HL-60/S4 treated with retinoic acid at 250 ng/mL for 4 days and 3 days (cell line): ENCODE results near the gene SRSF9.
"Not testable (repeated sequence)": the region's sequence is repeated elsewhere in the genome, so short reads cannot be mapped to it uniquely, and the experiment has no call there.

Experiments used
- in situ Hi-C: fragments of 300-500 bp; cut with MboI; formaldehyde crosslinking; loops from 2 replicates; pipeline ENCODE4 v1.7.0; 2022; ENCODE audit warnings: low sequenced_read_pairs

Gene SRSF9

GRCh38 chr12:120453060-120453750, 16.3 kb downstream of the SRSF9 start:
- in situ Hi-C loops = no loop called here

- in situ Hi-C loops = not testable (repeated sequence)
Observed at GRCh38 chr12:120452524-120452923, 17.0 kb downstream of the SRSF9 start.

DNA sequence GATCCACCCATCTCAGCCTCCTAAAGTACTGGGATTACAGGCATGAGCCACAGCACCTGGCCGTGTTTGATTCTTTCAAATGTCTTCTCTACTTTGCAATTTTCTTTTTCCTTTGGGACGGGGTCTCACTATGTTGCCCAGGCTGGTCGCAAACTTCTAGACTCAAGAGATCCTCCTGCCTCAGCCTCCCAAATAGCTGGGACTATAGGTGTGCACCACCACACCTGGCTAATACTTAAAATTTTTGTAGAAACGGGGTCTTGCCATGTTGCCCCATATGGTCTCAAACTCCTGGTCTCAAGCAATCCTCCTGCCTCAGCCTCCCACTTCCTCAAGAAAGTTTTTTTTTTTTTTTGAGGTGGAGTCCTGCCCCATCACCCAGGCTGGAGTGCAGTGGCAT, 21.6 kb downstream of the SRSF9 start:
- in situ Hi-C loops = no loop called here

GRCh38 chr12:120446844-120447178, 22.7 kb downstream of the SRSF9 start:
- in situ Hi-C loops = not testable (repeated sequence)

- in situ Hi-C loops = no loop called here
Observed at GRCh38 chr12:120445911-120446843, 23.4 kb downstream of the SRSF9 start, which contains the start of the genes GATC and TRIAP1. Gene GATC, plus strand, starts transcription at chr12:120446444. Its CDS starts 37 bp downstream, at chr12:120446481. Gene TRIAP1, minus strand, starts transcription at chr12:120446384. Its CDS starts 12 bp downstream, at chr12:120446372.

DNA sequence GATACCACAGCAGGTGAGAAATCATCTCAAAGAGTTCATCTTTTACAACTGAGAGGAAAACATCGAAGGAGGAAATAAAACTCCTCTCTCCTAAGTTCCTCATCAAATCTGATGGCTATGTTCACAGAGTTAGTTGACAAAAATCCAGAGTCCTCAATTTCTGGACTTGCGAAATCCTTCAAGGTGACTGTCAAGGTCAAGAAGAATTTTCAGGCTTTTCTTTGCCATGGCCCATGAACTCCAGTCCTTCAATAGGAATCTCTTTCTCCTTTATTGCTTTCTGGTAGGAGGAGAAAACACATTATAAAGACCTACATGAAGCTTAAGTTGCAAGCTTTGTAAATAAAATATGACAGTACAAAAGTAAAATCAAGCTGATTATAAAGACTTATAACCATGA, 24.9 kb downstream of the SRSF9 start:
- in situ Hi-C loops = no loop called here

GRCh38 chr12:120439646-120440247, 29.8 kb downstream of the SRSF9 start:
- in situ Hi-C loops = no loop called here

DNA sequence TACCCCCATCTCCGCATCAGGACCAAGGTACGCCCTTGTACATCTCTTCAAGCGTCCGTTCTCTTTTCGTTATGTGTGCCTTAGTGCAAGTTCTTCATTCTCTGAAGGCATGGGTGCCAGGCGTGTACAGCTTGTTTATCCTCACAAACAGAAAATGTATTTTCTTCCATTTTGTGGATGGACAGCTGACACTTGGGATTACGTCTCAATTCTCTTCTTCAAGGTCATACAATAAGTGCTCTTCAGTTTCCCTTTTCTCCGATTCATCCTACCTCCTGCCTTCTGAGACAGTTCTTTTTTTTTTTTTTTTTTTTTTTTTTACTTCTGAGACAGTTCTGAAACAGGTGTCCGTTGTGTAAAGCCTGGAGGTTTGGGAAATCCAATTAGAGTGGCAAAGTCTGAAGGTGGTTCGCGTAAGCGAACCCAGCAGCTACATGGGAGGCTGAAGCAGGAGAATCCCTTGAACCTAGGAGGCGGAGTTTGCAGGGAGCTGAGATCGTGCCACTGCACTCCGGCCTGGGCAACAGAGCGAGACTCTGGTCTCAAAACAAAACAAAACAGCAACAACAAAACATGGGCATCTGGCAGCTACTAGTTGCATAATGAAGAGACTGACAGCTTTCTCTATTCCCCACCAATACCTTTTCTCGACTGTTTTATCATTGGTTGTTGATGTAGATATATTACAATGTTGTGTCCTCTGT, 30.9 kb downstream of the SRSF9 start:
- in situ Hi-C loops = no loop called here

GRCh38 chr12:120437735-120438494, 31.6 kb downstream of the SRSF9 start, which contains the start of gene COX6A1:
Gene COX6A1, plus strand, starts transcription at chr12:120438113. Its CDS starts 14 bp downstream, at chr12:120438127.
- in situ Hi-C loops = no loop called here

- in situ Hi-C loops = no loop called here
Observed at GRCh38 chr12:120432772-120433525, 36.6 kb downstream of the SRSF9 start.

DNA sequence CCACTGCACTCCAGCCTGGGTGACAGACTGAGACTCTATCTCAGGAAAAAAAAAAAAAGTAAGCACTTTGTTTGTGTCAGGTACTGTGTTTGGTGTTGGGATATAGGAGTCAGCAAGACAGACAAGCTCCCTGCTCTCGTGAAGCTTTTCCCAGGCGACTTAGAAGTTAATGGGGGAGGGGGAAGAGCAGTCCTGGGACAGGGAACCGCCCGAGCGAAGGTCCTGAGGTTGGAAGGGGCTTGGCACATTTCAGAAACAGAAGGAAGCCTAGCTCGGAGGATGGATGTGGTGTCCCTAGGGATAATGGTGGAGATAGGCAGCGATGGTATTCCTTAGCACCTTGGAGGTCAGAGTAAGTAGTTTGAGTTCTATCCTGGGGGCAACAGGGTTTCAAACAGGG, 40.2 kb downstream of the SRSF9 start:
- in situ Hi-C loops = no loop called here

- in situ Hi-C loops = no loop called here
Observed at GRCh38 chr12:120428597-120429229, 40.8 kb downstream of the SRSF9 start.

GRCh38 chr12:120425797-120426196, 43.8 kb downstream of the SRSF9 start:
- in situ Hi-C loops = no loop called here

- in situ Hi-C loops = no loop called here
Observed at GRCh38 chr12:120422892-120423456, 46.6 kb downstream of the SRSF9 start.

GRCh38 chr12:120421701-120422100, 47.8 kb downstream of the SRSF9 start:
- in situ Hi-C loops = no loop called here

DNA sequence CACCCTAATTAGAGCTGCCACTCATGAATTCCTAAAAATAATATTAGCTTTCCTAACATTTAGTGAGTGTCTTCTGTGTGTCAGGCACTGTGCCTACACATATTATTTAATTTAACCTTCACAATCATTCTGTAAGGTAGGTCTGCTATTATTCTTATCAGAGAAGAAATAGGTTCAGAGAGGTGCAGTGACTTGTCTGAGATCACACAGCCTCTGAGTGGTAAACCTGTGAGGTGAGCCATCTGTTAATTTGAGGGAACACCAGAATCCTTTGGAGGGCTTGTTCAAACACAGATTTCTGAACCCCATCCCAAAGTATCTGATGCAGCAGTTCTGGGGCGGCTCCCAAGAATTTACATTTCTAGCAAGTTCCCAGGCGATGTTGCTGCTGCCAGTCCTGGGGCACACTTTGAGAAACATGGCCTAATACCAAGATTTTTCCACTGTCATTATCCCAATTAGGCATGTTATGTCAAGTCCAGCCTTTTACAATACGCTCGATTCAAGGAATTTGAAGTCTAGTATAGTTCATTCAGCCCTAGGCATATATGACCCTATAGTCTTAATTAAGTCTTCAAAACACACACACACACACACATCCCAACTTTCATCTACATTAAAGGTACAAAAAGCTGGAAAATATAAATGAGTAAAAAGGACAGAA, 51.5 kb downstream of the SRSF9 start:
- in situ Hi-C loops = no loop called here

DNA sequence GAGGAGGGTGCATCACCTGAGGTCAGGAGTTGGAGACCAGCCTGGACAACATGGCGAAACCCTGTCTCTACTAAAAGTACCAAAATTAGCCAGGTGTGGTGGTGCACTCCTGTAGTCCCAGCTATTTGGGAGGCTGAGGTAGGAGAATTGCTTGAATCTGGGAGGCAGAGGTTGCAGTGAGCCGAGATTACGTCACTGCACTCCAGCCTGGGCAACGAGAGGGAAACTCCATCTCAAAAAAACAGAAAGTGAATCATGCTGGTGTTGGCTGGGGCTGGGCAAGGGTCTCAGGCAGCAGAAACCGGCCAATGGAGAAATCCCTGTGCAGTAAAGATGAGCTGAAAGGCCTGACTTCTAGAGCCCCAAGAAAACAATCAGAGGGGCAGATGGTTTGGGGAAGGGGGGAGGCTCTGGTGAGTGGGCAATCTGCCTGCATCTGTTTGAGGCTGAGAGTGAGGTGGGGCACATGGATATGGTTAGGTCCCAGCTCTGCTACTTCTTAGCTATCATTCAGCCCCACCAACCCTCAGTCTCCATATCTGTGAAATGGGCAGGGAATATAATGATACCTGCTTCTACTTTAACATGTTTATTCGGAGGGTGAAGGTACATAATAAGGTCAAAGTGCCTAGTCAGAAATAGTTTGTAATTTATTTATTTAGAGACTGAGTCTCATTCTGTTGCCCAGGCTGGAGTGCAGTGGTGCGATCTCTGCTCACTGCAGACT, 52.9 kb downstream of the SRSF9 start:
- in situ Hi-C loops = no loop called here
